Keratinocyte (primary cell): ENCODE measurements around the gene NDRG3. TPM values are rescaled to one million over a fixed set of nuclear protein-coding genes. Genes with fewer than 3 reads are reported as not detected.

Experiments
- DNase-seq: peaks from one replicate; pipeline ENCODE4 v3.0.0-alpha.2; 2011; ENCODE audit warnings: low read depth, missing footprints, low spot score
- FAIRE-seq: peaks from 2 replicates; lab custom pipeline; 2011; peaks lifted over from hg19 to GRCh38; lab: Jason Lieb, UNC
- H2AFZ ChIP-seq: 2 replicates; pipeline ENCODE4 v1.6.0; 2012; ENCODE audit warnings: low read length, control low read depth, inconsistent platforms; ENCODE audit not compliant: control insufficient read depth
- H3K27ac ChIP-seq: 2 replicates; pipeline ENCODE4 v1.5.1; 2011; ENCODE audit warnings: low read length; ENCODE audit not compliant: control insufficient read depth, insufficient read depth
- H3K27me3 ChIP-seq: 3 replicates; pipeline ENCODE4 v1.6.0; 2011; ENCODE audit warnings: low read length; ENCODE audit not compliant: control insufficient read depth, insufficient read depth; ENCODE audit errors: extremely low read depth
- H3K36me3 ChIP-seq, 2 experiments: 2 replicates in 1 of 2; 3 replicates in 1 of 2; pipeline ENCODE4 v1.5.1; 2011; ENCODE audit warnings: low read length in 2 of 2, mild to moderate bottlenecking in 1 of 2; ENCODE audit not compliant: control insufficient read depth in 2 of 2, insufficient read depth in 2 of 2; ENCODE audit errors: extremely low read depth in 1 of 2
- H3K4me1 ChIP-seq: 3 replicates; pipeline ENCODE4 v1.5.1; 2011; ENCODE audit warnings: low read length; ENCODE audit not compliant: control insufficient read depth, insufficient read depth; ENCODE audit errors: extremely low read depth
- H3K4me2 ChIP-seq: 3 replicates; pipeline ENCODE4 v1.6.0; 2011; ENCODE audit warnings: low read depth, low read length; ENCODE audit not compliant: control insufficient read depth, insufficient read depth; ENCODE audit errors: extremely low read depth
- H3K4me3 ChIP-seq, 3 experiments: fragments of 200-600 bp in 1 of 3; sonication (generic) in 1 of 3; 2 replicates in 2 of 3; 3 replicates in 1 of 3; pipeline ENCODE4 v1.5.1; 2011 to 2016; ENCODE audit warnings: low read length in 3 of 3, mild to moderate bottlenecking in 3 of 3, control low read depth in 2 of 3, inconsistent platforms in 1 of 3, low read depth in 1 of 3, mixed read lengths in 1 of 3, mixed run types in 1 of 3, moderate library complexity in 1 of 3; ENCODE audit not compliant: control insufficient read depth in 2 of 3, insufficient read depth in 2 of 3; ENCODE audit errors: extremely low read depth in 1 of 3
- H3K79me2 ChIP-seq: 2 replicates; pipeline ENCODE4 v1.6.0; 2012; ENCODE audit warnings: low read length; ENCODE audit not compliant: control insufficient read depth, insufficient read depth
- H3K9ac ChIP-seq: 3 replicates; pipeline ENCODE4 v1.6.0; 2011; ENCODE audit warnings: low read length; ENCODE audit not compliant: control insufficient read depth, insufficient read depth; ENCODE audit errors: extremely low read depth
- H3K9me1 ChIP-seq: 3 replicates; pipeline ENCODE4 v1.6.0; 2011; ENCODE audit warnings: low read length; ENCODE audit not compliant: control insufficient read depth, insufficient read depth; ENCODE audit errors: extremely low read depth
- H3K9me3 ChIP-seq: 2 replicates; pipeline ENCODE4 v1.5.1; 2012; ENCODE audit warnings: low read depth, low read length; ENCODE audit not compliant: control insufficient read depth
- H4K20me1 ChIP-seq: 3 replicates; pipeline ENCODE4 v1.6.0; 2011; ENCODE audit warnings: low read length; ENCODE audit not compliant: control insufficient read depth, insufficient read depth; ENCODE audit errors: extremely low read depth
- EZH2 ChIP-seq: IDR thresholded peaks from one replicate; pipeline ENCODE4 v1.6.1; 2012; ENCODE audit warnings: inconsistent platforms, mild to moderate bottlenecking, low read length, moderate library complexity
- dilution Hi-C: fragments of 300-500 bp; cut with MboI; formaldehyde crosslinking; loops from one replicate; pipeline ENCODE4 v1.7.0; 2020; ENCODE audit warnings: low sequenced_read_pairs; ENCODE audit not compliant: extremely low pct_ligation_motif_present
- polyA plus RNA-seq, 5 experiments: library from polyadenylated mRNA; depleted of rRNA in 3 of 5; stranded (reverse) in 3 of 5; stranded (forward) in 1 of 5; unstranded in 1 of 5; fragments of >200 nt; gene quantifications; 1 replicate in 1 of 5; 2 replicates in 3 of 5; 3 replicates in 1 of 5; pipeline versions ENCODE4 v1.2.1 to v1.2.3, GENCODE V29; 2011 to 2012; ENCODE audit warnings: missing spikeins in 2 of 5, low read depth in 1 of 5, low replicate concordance in 1 of 5
- TF ChIP-seq, protein P1 (sequence below), 3 experiments: IDR thresholded peaks in 1 of 3; conservative IDR thresholded peaks in 1 of 3; optimal IDR thresholded peaks in 1 of 3; 2 replicates in 2 of 3; 3 replicates in 1 of 3; pipeline versions ENCODE3 to v1.5.1; 2011; ENCODE audit warnings: low read length in 3 of 3, mild to moderate bottlenecking in 3 of 3, moderate library complexity in 2 of 3, control low read depth in 1 of 3, inconsistent platforms in 1 of 3; ENCODE audit not compliant: insufficient read depth in 2 of 3; ENCODE audit errors: extremely low read depth in 1 of 3

The NDRG3 gene
- polyA plus RNA-seq, 1 donor (not counting 4 experiments of a cell fraction or from before 2014, with no cell fraction given): 44.1 TPM

DNA sequence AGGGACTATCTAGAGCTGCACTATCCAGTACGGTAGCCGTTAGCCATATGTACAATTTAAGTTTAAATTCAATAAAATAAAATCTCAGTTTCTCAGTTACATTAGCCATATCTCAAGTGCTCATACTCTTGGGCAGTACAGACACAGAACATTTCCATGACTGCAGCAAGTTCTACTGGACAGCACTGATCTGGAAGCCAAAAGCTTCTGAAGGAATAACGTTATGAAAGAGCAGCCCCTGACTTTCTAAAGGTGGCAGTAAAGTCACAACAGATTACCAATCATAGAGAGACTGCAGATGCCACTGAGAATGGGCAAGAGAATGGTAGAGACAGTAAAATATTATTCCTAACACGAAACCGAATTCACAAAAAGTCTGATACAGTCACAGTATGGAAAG is 36.8 kb downstream of the NDRG3 start:
- H2AFZ ChIP-seq: no peak overlapping the region
- DNase-seq (no peak), FAIRE-seq (no peak)
- no peaks in the 10 kb centered on the region for H3K4me1 ChIP-seq
- H3K9me3 ChIP-seq: no peaks in the 10 kb centered on the region
- no peak overlapping the region for H3K27ac ChIP-seq
- no peak overlapping the region for H3K4me3 ChIP-seq
- no peaks in the 10 kb centered on the region for H3K79me2 ChIP-seq
- no peak for TF ChIP-seq EZH2
- TF ChIP-seq, protein P1, sequence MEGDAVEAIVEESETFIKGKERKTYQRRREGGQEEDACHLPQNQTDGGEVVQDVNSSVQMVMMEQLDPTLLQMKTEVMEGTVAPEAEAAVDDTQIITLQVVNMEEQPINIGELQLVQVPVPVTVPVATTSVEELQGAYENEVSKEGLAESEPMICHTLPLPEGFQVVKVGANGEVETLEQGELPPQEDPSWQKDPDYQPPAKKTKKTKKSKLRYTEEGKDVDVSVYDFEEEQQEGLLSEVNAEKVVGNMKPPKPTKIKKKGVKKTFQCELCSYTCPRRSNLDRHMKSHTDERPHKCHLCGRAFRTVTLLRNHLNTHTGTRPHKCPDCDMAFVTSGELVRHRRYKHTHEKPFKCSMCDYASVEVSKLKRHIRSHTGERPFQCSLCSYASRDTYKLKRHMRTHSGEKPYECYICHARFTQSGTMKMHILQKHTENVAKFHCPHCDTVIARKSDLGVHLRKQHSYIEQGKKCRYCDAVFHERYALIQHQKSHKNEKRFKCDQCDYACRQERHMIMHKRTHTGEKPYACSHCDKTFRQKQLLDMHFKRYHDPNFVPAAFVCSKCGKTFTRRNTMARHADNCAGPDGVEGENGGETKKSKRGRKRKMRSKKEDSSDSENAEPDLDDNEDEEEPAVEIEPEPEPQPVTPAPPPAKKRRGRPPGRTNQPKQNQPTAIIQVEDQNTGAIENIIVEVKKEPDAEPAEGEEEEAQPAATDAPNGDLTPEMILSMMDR (optimal IDR thresholded peaks at IDR 0.05 in 1 of 3, IDR thresholded peaks at IDR 0.05 in 1 of 3, conservative IDR thresholded peaks at IDR 0.05 in 1 of 3; ENCODE audit: extremely low read depth in 1 of 3, insufficient read depth in 2 of 3, low read length in 3 of 3): no peak
- no peak overlapping the region for H3K9ac ChIP-seq
- no peaks in the 10 kb centered on the region for H3K9me1 ChIP-seq
- H4K20me1 ChIP-seq: no peaks in the 10 kb centered on the region
- H3K27me3 ChIP-seq: no peaks in the 10 kb centered on the region
- H3K36me3 ChIP-seq: no peaks in the 10 kb centered on the region
- dilution Hi-C loops: no loop called here
- H3K4me2 ChIP-seq: no peak overlapping the region

DNA sequence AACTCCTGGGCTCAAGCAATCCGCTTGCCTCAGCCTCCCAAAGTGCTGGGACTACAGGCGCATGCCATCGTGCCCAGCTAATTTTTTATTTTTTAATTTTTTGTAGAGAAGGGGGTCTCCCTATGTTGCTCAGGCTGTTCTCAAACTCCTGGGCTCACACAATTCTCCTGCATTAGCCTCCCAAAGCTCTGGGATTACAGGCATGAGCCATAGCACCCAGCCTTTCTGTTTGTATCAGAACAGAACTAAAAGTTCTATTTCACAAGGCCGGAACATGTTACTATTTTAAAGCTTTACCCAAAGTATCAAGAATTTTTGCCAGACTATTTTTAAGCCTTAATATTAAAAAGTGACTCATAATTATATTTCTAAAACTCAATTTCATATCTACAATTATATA is 42.4 kb downstream of the NDRG3 start:
- DNase-seq: no peak
- H3K27me3 ChIP-seq: no peaks in the 10 kb centered on the region
- no peak overlapping the region for H3K4me3 ChIP-seq
- FAIRE-seq: no peak
- H3K79me2 ChIP-seq: no peaks in the 10 kb centered on the region
- H3K4me2 ChIP-seq: no peak overlapping the region
- H4K20me1 ChIP-seq: no peaks in the 10 kb centered on the region
- no peaks in the 10 kb centered on the region for H3K4me1 ChIP-seq
- no peak for TF ChIP-seq EZH2
- TF ChIP-seq, protein P1 (optimal IDR thresholded peaks at IDR 0.05 in 1 of 3, IDR thresholded peaks at IDR 0.05 in 1 of 3, conservative IDR thresholded peaks at IDR 0.05 in 1 of 3; ENCODE audit: extremely low read depth in 1 of 3, insufficient read depth in 2 of 3, low read length in 3 of 3): no peak
- no peak overlapping the region for H3K9ac ChIP-seq
- dilution Hi-C loops: no loop called here
- H3K9me1 ChIP-seq: no peaks in the 10 kb centered on the region
- H2AFZ ChIP-seq: no peak overlapping the region
- H3K27ac ChIP-seq: no peak overlapping the region
- no peaks in the 10 kb centered on the region for H3K9me3 ChIP-seq
- H3K36me3 ChIP-seq: peaks cover 0 to 1% of the 10 kb centered on the region in 2 experiments
